MM.1S (cell line): ENCODE measurements around the gene BUD23.

Experiments
- CTCF ChIP-seq: fragments of 300-600 bp; sonication (generic); IDR thresholded peaks from 2 replicates; pipeline ENCODE4 v1.5.1; 2016; ENCODE audit warnings: antibody characterized with exemption, low read length, mixed read lengths
- EZH2 ChIP-seq: fragments of 300-600 bp; sonication (generic); optimal IDR thresholded peaks from 2 replicates; pipeline ENCODE3; 2017; ENCODE audit warnings: low read depth, mild to moderate bottlenecking, antibody characterized with exemption, low read length, mixed read lengths

- TF ChIP-seq EZH2 (no peak), CTCF (no peak)
Observed at GRCh38 chr7:73659983-73660382, 23.4 kb upstream of the BUD23 start.
